VCaP (cell line): Measurements from ENCODE around the gene FHOD3.

ENCODE experiments used
- H3K27ac ChIP-seq: fragments of 450-650 bp; 2 replicates; pipeline ENCODE4 v1.5.1; 2017
- CTCF ChIP-seq: fragments of 450-650 bp; conservative IDR thresholded peaks from 2 replicates; pipeline ENCODE4 v1.5.1; 2017; ENCODE audit warnings: mild to moderate bottlenecking, moderate library complexity

The FHOD3 gene

GRCh38 chr18:36440614-36441013 lies 143.1 kb downstream of the FHOD3 start:
- no peak overlapping the region for H3K27ac ChIP-seq
- TF ChIP-seq CTCF, result no peak

GRCh38 chr18:36441426-36442240 lies 144.1 kb downstream of the FHOD3 start:
- TF ChIP-seq CTCF, result no peak
- H3K27ac ChIP-seq, result no peak overlapping the region

GRCh38 chr18:36442717-36443116 lies 145.2 kb downstream of the FHOD3 start:
- no peak for TF ChIP-seq CTCF
- H3K27ac ChIP-seq, result no peak overlapping the region

- TF ChIP-seq CTCF, result no peak
These were observed 148.5 kb downstream of the FHOD3 start for GRCh38 chr18:36446059-36446458.

GRCh38 chr18:36448384-36449290 lies 151.1 kb downstream of the FHOD3 start:
- no peak overlapping the region for H3K27ac ChIP-seq

More at GRCh38 chr18:36446059-36446458, 148.5 kb downstream of the FHOD3 start:
- no peak overlapping the region for H3K27ac ChIP-seq

GRCh38 chr18:36449451-36449850 lies 151.9 kb downstream of the FHOD3 start:
- H3K27ac ChIP-seq, result no peak overlapping the region
- TF ChIP-seq CTCF, result no peak

More at GRCh38 chr18:36448384-36449290, 151.1 kb downstream of the FHOD3 start:
- TF ChIP-seq CTCF, result no peak

- TF ChIP-seq CTCF, result no peak
- H3K27ac ChIP-seq, result no peak overlapping the region
These were observed 152.8 kb downstream of the FHOD3 start for GRCh38 chr18:36450264-36450663.
